SK-N-SH (cell line): ENCODE results near the gene ANKRD2. TPM values are rescaled to one million over a fixed set of nuclear protein-coding genes. Genes with fewer than 3 reads are reported as not detected.

Experiments
- polyA plus RNA-seq, 3 experiments: library from polyadenylated mRNA; depleted of rRNA; stranded (reverse); fragments of >200 nt; gene quantifications; 2 replicates each; pipeline ENCODE4 v1.2.3, GENCODE V29; 2012

ANKRD2 gene
- polyA plus RNA-seq, 1 of the 3 experiments (the other 2 are of a cell fraction) = 0.72 TPM

Other genes starting within 250 kb of the ANKRD2 start
- gene FRAT2, start 238.1 kb upstream of the ANKRD2 start, polyA plus RNA-seq (2012; rRNA removed) = 2.3 and 2.4 TPM in 2 replicates
- gene RRP12, start 171.4 kb upstream of the ANKRD2 start, polyA plus RNA-seq (2012; rRNA removed) = 40.9 and 46.4 TPM in 2 replicates
- gene PGAM1, start 146.6 kb upstream of the ANKRD2 start, polyA plus RNA-seq (2012; rRNA removed) = 398 and 419 TPM in 2 replicates
- 49.0 and 50.0 TPM in 2 replicates for gene EXOSC1, start 126.8 kb upstream of the ANKRD2 start, polyA plus RNA-seq (2012; rRNA removed)
- gene ZDHHC16, start 126.6 kb upstream of the ANKRD2 start, polyA plus RNA-seq (2012; rRNA removed) = 71.5 and 84.2 TPM in 2 replicates
- 56.9 and 83.9 TPM in 2 replicates for gene MMS19, start 74.4 kb upstream of the ANKRD2 start, polyA plus RNA-seq (2012; rRNA removed)
- 37.9 and 38.8 TPM in 2 replicates for gene UBTD1, start 73.9 kb upstream of the ANKRD2 start, polyA plus RNA-seq (2012; rRNA removed)
- 2.9 and 4.8 TPM in 2 replicates for gene HOGA1, start 11.6 kb downstream of the ANKRD2 start, polyA plus RNA-seq (2012; rRNA removed)
- gene C10orf62, start 16.9 kb downstream of the ANKRD2 start, polyA plus RNA-seq (2012; rRNA removed) = 0.07 and 0.19 TPM in 2 replicates
- 31.4 and 31.7 TPM in 2 replicates for gene MORN4, start 60.7 kb downstream of the ANKRD2 start, polyA plus RNA-seq (2012; rRNA removed)
- 23.8 and 31.4 TPM in 2 replicates for gene PI4K2A, start 67.9 kb downstream of the ANKRD2 start, polyA plus RNA-seq (2012; rRNA removed)
- gene AVPI1, start 114.5 kb downstream of the ANKRD2 start, polyA plus RNA-seq (2012; rRNA removed) = 6.3 and 7.0 TPM in 2 replicates
- 53.0 and 53.8 TPM in 2 replicates for gene MARVELD1, start 141.0 kb downstream of the ANKRD2 start, polyA plus RNA-seq (2012; rRNA removed)
- 30.5 and 44.3 TPM in 2 replicates for gene ZFYVE27, start 164.3 kb downstream of the ANKRD2 start, polyA plus RNA-seq (2012; rRNA removed)
- not detected in 2 replicates for gene SFRP5, start 199.2 kb downstream of the ANKRD2 start, polyA plus RNA-seq (2012; rRNA removed)